Sigmoid colon (tissue), 4 donors: ENCODE data around the gene MGAT5.

ENCODE experiments used
- CTCF ChIP-seq, 4 experiments: fragments of 450-650 bp in 3 of 4; fragments of 200-600 bp in 1 of 4; IDR thresholded peaks; one replicate each; pipeline ENCODE4 v1.5.1; 2016 to 2019; ENCODE audit warnings: antibody characterized with exemption in 4 of 4, mild to moderate bottlenecking in 3 of 4, moderate library complexity in 2 of 4
- EP300 ChIP-seq, 4 donors: sonication (generic); formaldehyde crosslinking; IDR thresholded peaks; one replicate each; pipeline ENCODE4 v1.6.1; 2017; ENCODE audit warnings: antibody characterized with exemption in 4 of 4
- POLR2A ChIP-seq, 2 donors: fragments of 450-650 bp; IDR thresholded peaks; one replicate each; pipeline ENCODE4 v1.6.1; 2016; ENCODE audit warnings: antibody characterized with exemption in 2 of 2, mild to moderate bottlenecking in 2 of 2, moderate library complexity in 2 of 2
- POLR2AphosphoS5 ChIP-seq, 4 donors: sonication (generic); formaldehyde crosslinking; IDR thresholded peaks; one replicate each; pipeline ENCODE4 v1.6.1; 2017; ENCODE audit warnings: antibody characterized with exemption in 4 of 4

- TF ChIP-seq CTCF (IDR thresholded peaks at IDR 0.05) = no peak
- TF ChIP-seq POLR2AphosphoS5 (IDR thresholded peaks at IDR 0.05) = no peak
- no peak for TF ChIP-seq POLR2A (IDR thresholded peaks at IDR 0.05)
- TF ChIP-seq EP300 (IDR thresholded peaks at IDR 0.05) = no peak
Observed at GRCh38 chr2:134465228-134466105, 211.6 kb downstream of the MGAT5 start.
